DOHH2 (cell line): ENCODE results near the gene TAF1D.

Experiments used
- H3F3A ChIP-seq: fragments of 200-600 bp; sonication (generic), shearing (Covaris generic); 2 replicates; pipeline ENCODE4 v1.6.0; 2016; ENCODE audit warnings: antibody characterized with exemption, mild to moderate bottlenecking; ENCODE audit not compliant: control insufficient read depth, insufficient read depth
- H3K27ac ChIP-seq: fragments of 200-600 bp; sonication (generic); 2 replicates; pipeline ENCODE4 v1.5.1; 2014; ENCODE audit warnings: low read depth, mild to moderate bottlenecking, low read length, moderate library complexity
- H3K27me3 ChIP-seq: fragments of 200-600 bp; sonication (generic); 2 replicates; pipeline ENCODE4 v1.6.1; 2014; ENCODE audit warnings: mild to moderate bottlenecking, low read length, mixed read lengths; ENCODE audit not compliant: control insufficient read depth
- H3K36me3 ChIP-seq: fragments of 200-600 bp; sonication (generic); 2 replicates; pipeline ENCODE4 v1.6.1; 2014; ENCODE audit warnings: mild to moderate bottlenecking, low read length, moderate library complexity, mixed read lengths; ENCODE audit not compliant: control insufficient read depth
- H3K4me1 ChIP-seq: fragments of 200-600 bp; sonication (generic); 2 replicates; pipeline ENCODE4 v1.6.1; 2014; ENCODE audit warnings: mild to moderate bottlenecking, low read length, mixed read lengths; ENCODE audit not compliant: control insufficient read depth
- H3K4me2 ChIP-seq: fragments of 200-600 bp; sonication (generic); 2 replicates; pipeline ENCODE4 v1.6.0; 2014; ENCODE audit warnings: mild to moderate bottlenecking, low read length, moderate library complexity
- H3K4me3 ChIP-seq: fragments of 200-600 bp; sonication (generic); 2 replicates; pipeline ENCODE4 v1.5.1; 2014; ENCODE audit warnings: mild to moderate bottlenecking, low read length, mixed read lengths
- H3K79me2 ChIP-seq: fragments of 200-600 bp; sonication (generic); 2 replicates; pipeline ENCODE4 v1.6.1; 2014; ENCODE audit warnings: mild to moderate bottlenecking, low read length, mixed read lengths; ENCODE audit not compliant: control insufficient read depth
- H3K9me2 ChIP-seq: fragments of 200-600 bp; sonication (generic); replicated peaks from 2 replicates; pipeline ENCODE4 v1.6.1; 2014; ENCODE audit warnings: mild to moderate bottlenecking, low read length, mixed read lengths; ENCODE audit not compliant: control insufficient read depth
- H3K9me3 ChIP-seq: fragments of 200-600 bp; sonication (generic); 2 replicates; pipeline ENCODE4 v1.6.1; 2014; ENCODE audit warnings: antibody characterized with exemption, low read length, mixed read lengths; ENCODE audit not compliant: control insufficient read depth, insufficient read depth
- H4K20me1 ChIP-seq: fragments of 200-600 bp; sonication (generic); 2 replicates; pipeline ENCODE4 v1.6.0; 2014; ENCODE audit warnings: low read depth, mild to moderate bottlenecking, antibody characterized with exemption, low read length, moderate library complexity; ENCODE audit not compliant: control insufficient read depth, insufficient read depth
- EZH2phosphoT487 ChIP-seq: fragments of 200-600 bp; sonication (generic); IDR thresholded peaks from 2 replicates; pipeline ENCODE4 v1.6.1; 2017; ENCODE audit warnings: borderline replicate concordance, mild to moderate bottlenecking, antibody characterized with exemption, low read length, moderate library complexity, mixed read lengths
- TF ChIP-seq, protein P1 (sequence below): fragments of 200-600 bp; sonication (generic); IDR thresholded peaks from one replicate; pipeline ENCODE4 v1.5.1; 2014; ENCODE audit warnings: antibody characterized with exemption, mild to moderate bottlenecking, low read depth, low read length; ENCODE audit not compliant: poor library complexity, severe bottlenecking

The TAF1D gene

DNA sequence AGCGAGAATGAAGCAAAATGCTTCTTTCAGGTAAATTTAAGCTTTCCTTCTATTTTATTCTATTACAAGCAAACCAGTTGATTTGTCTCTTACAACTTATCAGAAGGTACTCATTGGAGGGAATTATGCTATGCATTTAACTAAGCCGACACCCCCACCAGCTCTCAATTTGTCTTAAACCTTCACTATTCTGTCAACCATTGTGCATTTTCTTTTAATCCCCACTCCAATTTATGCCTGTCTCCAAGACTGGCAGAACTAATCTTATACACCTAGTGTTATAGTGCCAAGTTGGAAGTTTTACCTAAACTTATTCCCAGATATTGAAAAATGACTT, 12.5 kb downstream of the TAF1D start:
- no peak overlapping the region for H3K4me2 ChIP-seq
- H3K27ac ChIP-seq = no peak overlapping the region
- H3F3A ChIP-seq = peaks cover 90% of the 10 kb centered on the region
- peaks cover 24% of the 10 kb centered on the region for H4K20me1 ChIP-seq
- H3K9me3 ChIP-seq = no peaks in the 10 kb centered on the region
- H3K27me3 ChIP-seq = no peaks in the 10 kb centered on the region
- no peak for TF ChIP-seq EZH2phosphoT487
- TF ChIP-seq, protein P1, sequence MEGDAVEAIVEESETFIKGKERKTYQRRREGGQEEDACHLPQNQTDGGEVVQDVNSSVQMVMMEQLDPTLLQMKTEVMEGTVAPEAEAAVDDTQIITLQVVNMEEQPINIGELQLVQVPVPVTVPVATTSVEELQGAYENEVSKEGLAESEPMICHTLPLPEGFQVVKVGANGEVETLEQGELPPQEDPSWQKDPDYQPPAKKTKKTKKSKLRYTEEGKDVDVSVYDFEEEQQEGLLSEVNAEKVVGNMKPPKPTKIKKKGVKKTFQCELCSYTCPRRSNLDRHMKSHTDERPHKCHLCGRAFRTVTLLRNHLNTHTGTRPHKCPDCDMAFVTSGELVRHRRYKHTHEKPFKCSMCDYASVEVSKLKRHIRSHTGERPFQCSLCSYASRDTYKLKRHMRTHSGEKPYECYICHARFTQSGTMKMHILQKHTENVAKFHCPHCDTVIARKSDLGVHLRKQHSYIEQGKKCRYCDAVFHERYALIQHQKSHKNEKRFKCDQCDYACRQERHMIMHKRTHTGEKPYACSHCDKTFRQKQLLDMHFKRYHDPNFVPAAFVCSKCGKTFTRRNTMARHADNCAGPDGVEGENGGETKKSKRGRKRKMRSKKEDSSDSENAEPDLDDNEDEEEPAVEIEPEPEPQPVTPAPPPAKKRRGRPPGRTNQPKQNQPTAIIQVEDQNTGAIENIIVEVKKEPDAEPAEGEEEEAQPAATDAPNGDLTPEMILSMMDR = no peak
- no peaks in the 10 kb centered on the region for H3K4me1 ChIP-seq
- H3K4me3 ChIP-seq = no peak overlapping the region
- no peaks in the 10 kb centered on the region for H3K9me2 ChIP-seq
- H3K36me3 ChIP-seq = peaks cover 92% of the 10 kb centered on the region
- peaks cover 6% of the 10 kb centered on the region; the same call in 1 of the 2 replicates for H3K79me2 ChIP-seq

GRCh38 chr11:93727985-93728791, 13.1 kb downstream of the TAF1D start:
- peaks cover 91% of the 10 kb centered on the region for H3K36me3 ChIP-seq
- no peak overlapping the region for H3K4me2 ChIP-seq
- TF ChIP-seq, protein P1 = no peak
- TF ChIP-seq EZH2phosphoT487 = no peak
- no peak overlapping the region for H3K4me3 ChIP-seq
- H4K20me1 ChIP-seq = peaks cover 18% of the 10 kb centered on the region
- H3K79me2 ChIP-seq = peaks cover 2% of the 10 kb centered on the region; the same call in 1 of the 2 replicates
- H3K27me3 ChIP-seq = no peaks in the 10 kb centered on the region
- peak overlapping the region; percentile 20 for H3K27ac ChIP-seq
- H3K9me2 ChIP-seq = no peaks in the 10 kb centered on the region
- H3F3A ChIP-seq = peaks cover 89% of the 10 kb centered on the region
- H3K4me1 ChIP-seq = no peaks in the 10 kb centered on the region
- H3K9me3 ChIP-seq = no peaks in the 10 kb centered on the region

GRCh38 chr11:93724089-93724488, 17.2 kb downstream of the TAF1D start:
- Histone ChIP-seq H3K36me3 (peaks cover 83% of the 10 kb centered on the region), H3K27ac (no peak overlapping the region), H3F3A (peaks cover 54% of the 10 kb centered on the region), H3K79me2 (0 out of 2 replicates have a peak, but pooled peaks cover 2% of the 10 kb centered on the region), H3K4me2 (no peak overlapping the region), H4K20me1 (no peaks in the 10 kb centered on the region; the same call in 1 of the 2 replicates), H3K9me2 (no peaks in the 10 kb centered on the region), H3K4me1 (no peaks in the 10 kb centered on the region), H3K9me3 (no peaks in the 10 kb centered on the region), H3K4me3 (no peak overlapping the region), H3K27me3 (no peaks in the 10 kb centered on the region)
- TF ChIP-seq, protein P1 = no peak
- no peak for TF ChIP-seq EZH2phosphoT487
